ENCODE measurements around the gene PTPRE.

The PTPRE gene, protein sequence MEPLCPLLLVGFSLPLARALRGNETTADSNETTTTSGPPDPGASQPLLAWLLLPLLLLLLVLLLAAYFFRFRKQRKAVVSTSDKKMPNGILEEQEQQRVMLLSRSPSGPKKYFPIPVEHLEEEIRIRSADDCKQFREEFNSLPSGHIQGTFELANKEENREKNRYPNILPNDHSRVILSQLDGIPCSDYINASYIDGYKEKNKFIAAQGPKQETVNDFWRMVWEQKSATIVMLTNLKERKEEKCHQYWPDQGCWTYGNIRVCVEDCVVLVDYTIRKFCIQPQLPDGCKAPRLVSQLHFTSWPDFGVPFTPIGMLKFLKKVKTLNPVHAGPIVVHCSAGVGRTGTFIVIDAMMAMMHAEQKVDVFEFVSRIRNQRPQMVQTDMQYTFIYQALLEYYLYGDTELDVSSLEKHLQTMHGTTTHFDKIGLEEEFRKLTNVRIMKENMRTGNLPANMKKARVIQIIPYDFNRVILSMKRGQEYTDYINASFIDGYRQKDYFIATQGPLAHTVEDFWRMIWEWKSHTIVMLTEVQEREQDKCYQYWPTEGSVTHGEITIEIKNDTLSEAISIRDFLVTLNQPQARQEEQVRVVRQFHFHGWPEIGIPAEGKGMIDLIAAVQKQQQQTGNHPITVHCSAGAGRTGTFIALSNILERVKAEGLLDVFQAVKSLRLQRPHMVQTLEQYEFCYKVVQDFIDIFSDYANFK

DNA sequence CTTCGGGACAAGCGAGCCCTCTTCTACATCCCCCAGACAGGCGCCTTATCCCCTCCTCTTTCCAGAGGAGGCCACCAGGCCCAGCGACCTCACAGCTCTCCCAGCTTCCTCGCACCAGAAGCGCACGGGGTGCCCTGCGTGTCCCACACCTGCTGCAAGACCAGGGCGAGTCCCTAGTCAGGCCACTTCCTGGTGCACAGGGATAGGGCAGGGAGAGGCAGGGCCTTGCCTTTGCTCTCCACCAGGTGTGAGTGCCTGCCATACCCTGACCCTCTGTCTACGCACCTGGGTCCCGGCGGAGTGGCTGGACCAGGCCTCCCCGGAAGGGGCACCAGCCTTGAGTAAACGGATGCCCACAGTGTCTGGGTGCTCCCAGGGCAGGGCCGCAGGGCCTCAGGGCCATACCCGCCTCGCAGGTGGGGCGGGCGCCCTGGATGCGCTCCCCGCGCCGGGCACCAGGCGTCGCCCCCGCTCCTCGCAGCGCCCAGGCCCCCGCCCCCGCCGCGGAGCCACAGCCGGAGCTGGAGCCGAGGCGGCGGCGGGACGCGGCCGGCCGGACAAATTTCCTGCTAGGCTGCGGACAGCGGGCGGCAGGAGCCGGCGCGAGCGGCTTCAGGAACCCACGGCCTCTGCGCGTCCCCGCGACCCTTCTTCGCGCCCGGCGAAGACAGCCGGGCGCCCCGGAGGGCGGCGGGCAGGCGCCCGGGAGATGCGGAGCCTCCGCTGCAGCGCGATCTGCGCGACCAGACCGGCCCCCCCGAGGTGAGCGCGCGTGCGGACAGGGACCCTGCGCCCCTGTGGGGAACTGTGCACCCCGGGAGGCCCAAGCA, at the start of gene PTPRE:
TSS of gene PTPRE (plus strand) at position 556 of the 830 bp plus-strand sequence. CDS start 133,779 bp downstream, outside the sequence.
- peak within 1 kb of the TSS; percentile 22; the same call in 1 of the 2 replicates for H3K27ac ChIP-seq

DNA sequence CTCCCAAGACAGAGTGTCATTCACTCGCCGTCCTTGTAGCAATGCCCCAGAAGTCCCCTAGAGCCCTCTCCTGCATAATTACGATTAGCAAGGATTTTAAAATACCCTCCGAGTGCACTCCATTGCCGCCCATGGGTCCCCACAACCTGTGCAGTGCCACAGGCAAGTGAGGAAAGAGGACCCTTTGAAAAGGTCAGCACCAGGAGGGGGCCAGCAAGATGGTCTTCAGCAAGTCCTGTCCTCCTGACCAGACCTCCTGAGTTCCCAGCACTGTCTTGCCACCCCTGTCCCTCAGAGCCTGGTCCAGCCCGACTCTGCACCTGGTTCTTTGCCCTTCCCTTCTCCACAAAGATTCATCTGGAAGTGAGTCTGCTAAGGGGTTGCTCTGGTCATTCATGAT, 46.3 kb upstream of the PTPRE start:
- no peak overlapping the region for H3K27ac ChIP-seq
- no peak for TF ChIP-seq ZFX (IDR thresholded peaks at IDR 0.05)
- TF ChIP-seq, protein P1, sequence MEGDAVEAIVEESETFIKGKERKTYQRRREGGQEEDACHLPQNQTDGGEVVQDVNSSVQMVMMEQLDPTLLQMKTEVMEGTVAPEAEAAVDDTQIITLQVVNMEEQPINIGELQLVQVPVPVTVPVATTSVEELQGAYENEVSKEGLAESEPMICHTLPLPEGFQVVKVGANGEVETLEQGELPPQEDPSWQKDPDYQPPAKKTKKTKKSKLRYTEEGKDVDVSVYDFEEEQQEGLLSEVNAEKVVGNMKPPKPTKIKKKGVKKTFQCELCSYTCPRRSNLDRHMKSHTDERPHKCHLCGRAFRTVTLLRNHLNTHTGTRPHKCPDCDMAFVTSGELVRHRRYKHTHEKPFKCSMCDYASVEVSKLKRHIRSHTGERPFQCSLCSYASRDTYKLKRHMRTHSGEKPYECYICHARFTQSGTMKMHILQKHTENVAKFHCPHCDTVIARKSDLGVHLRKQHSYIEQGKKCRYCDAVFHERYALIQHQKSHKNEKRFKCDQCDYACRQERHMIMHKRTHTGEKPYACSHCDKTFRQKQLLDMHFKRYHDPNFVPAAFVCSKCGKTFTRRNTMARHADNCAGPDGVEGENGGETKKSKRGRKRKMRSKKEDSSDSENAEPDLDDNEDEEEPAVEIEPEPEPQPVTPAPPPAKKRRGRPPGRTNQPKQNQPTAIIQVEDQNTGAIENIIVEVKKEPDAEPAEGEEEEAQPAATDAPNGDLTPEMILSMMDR (conservative IDR thresholded peaks at IDR 0.05): no peak

More for the DNA sequence above, at the start of gene PTPRE:
- TF ChIP-seq, protein P1 (conservative IDR thresholded peaks at IDR 0.05): peak; percentile 99
- TF ChIP-seq ZFX (IDR thresholded peaks at IDR 0.05): peak; percentile 33; the same call in 1 of the 2 replicates

DNA sequence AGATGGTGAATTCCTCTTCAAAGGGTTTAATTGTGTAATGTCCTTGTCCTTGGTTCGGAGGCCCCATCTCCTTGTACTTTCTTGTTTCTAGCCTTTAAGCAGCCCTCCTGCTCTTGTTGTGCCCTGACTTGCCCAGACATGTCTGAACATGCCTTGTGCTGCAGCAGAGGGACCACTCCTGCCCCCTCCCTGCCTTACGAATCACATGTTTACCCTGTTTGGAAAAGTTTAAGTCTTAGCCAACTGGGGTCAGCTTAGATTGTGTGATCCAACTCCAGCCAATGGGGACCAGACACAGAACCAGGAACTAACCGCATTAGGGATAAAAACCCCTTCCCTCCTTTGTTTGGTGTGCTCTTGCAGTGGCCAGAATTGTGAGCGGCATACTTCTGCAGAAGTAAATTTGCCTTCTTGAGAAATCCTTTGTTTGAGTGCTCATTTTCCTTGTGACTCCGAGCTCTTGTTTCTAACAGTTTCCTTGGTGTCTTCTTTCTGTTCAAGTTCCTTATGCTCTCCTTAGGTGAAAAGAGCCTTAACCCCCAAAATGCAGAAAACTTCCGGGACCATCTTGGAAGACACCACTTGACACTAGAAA, 43.6 kb upstream of the PTPRE start:
- H3K27ac ChIP-seq: no peak overlapping the region
- no peak for TF ChIP-seq ZFX (IDR thresholded peaks at IDR 0.05)
- TF ChIP-seq, protein P1 (conservative IDR thresholded peaks at IDR 0.05): no peak

DNA sequence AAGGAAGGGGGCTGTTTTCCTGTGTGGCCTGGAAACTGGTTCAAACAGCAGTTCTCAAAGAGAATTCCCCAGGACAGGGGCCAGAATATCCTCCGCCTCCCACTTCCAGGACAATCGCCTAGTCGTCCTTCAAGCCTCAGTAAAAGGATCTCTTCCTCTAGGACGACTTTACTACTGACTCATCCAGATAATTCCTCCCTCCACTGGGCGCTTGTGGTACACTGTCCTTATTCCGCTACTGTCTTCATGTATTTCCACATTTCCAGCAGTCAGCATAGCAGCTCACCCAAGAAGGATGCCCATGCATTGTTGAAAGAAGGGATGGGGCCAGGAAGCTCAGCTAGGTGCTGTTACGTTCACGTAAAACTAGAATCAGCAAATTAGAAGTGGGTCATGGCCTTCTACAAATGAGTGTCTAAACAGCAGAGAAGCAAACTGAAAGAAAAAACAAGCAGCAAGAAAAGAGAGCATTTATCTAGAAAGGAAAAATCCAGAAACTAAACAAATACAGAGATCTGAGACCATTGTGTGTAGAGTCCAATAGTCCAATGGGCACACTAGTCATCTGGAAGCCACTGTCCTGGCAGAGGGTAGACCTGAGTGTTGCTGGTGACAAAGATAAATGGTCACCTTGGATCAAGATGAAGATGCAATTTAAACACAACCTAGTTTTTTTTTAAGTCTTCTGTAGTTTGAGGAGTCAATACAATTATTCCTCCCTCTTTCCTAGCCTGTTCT, 40.5 kb upstream of the PTPRE start:
- TF ChIP-seq, protein P1 (conservative IDR thresholded peaks at IDR 0.05): no peak
- no peak for TF ChIP-seq ZFX (IDR thresholded peaks at IDR 0.05)

DNA sequence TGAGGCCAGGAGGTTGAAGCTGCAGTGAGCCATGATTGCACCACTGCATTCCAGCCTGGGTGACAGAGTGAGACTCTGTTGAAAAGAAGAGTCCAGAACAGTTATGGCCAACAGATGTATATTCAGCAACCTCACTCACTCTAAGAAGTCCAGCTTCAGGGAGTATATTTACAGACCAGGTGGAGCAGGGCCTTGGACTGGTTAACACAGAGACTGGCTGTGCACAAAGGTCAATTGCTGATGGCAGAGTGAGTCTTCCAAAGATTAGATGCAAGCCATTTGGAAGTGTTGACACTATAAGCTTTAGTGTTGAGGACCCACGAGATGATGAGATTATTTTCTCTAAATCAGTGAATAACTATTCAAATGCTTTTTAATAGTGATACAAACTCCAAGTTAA, 39.1 kb upstream of the PTPRE start:
- no peak overlapping the region for H3K27ac ChIP-seq
- TF ChIP-seq, protein P1 (conservative IDR thresholded peaks at IDR 0.05): no peak
- TF ChIP-seq ZFX (IDR thresholded peaks at IDR 0.05): no peak

More for the DNA sequence above, 40.5 kb upstream of the PTPRE start:
- no peak overlapping the region for H3K27ac ChIP-seq

DNA sequence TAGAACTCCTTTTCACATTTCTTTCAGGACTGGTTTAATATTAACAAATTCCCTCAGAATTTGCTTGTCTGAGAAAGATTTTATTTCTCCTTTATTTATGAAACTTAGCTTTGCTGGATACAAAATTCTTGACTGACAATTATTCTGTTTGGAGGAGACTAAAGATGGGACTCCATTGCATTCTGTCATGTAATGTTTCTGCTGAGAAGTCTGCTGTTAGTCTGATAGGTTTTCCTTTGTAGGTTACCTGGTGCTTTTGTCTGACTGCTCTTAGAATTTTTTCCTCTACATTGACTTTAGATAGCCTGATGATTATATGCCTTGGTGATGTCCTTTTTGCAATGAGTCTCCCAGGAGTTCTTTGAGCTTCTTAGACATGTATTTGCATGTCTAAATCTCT, 37.6 kb upstream of the PTPRE start:
- no peak overlapping the region for H3K27ac ChIP-seq
- TF ChIP-seq, protein P1 (conservative IDR thresholded peaks at IDR 0.05): no peak
- no peak for TF ChIP-seq ZFX (IDR thresholded peaks at IDR 0.05)

All from C4-2B (cell line).